ENCODE results near the gene P2RY13.

DNA sequence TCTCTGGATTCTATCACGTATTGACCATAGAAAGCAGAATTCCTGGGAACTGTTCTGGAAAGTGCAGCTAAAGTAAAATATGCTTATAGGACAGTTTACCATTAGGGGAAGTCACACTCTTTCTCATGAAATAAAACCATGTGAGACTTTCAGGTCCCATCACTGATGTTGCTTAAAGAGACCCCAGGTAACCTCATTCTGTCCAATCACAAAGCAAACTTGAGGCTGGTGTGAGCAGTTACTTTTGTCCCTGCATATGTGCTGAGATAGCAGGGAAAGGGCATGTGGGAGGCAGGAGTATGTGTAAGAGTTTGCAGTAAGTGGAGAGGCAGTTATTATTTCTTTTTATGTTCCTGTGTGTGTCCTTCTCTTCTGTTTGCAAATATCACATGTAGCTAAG, 28.8 kb downstream of the P2RY13 start:
- TF ChIP-seq EZH2 (IDR thresholded peaks at IDR 0.05; ENCODE audit: borderline replicate concordance) = no peak
- TF ChIP-seq, protein P1, sequence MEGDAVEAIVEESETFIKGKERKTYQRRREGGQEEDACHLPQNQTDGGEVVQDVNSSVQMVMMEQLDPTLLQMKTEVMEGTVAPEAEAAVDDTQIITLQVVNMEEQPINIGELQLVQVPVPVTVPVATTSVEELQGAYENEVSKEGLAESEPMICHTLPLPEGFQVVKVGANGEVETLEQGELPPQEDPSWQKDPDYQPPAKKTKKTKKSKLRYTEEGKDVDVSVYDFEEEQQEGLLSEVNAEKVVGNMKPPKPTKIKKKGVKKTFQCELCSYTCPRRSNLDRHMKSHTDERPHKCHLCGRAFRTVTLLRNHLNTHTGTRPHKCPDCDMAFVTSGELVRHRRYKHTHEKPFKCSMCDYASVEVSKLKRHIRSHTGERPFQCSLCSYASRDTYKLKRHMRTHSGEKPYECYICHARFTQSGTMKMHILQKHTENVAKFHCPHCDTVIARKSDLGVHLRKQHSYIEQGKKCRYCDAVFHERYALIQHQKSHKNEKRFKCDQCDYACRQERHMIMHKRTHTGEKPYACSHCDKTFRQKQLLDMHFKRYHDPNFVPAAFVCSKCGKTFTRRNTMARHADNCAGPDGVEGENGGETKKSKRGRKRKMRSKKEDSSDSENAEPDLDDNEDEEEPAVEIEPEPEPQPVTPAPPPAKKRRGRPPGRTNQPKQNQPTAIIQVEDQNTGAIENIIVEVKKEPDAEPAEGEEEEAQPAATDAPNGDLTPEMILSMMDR (IDR thresholded peaks at IDR 0.05; ENCODE audit: poor library complexity) = no peak
- TF ChIP-seq EZH2phosphoT487 (IDR thresholded peaks at IDR 0.05; ENCODE audit: low read depth, severe bottlenecking, unreplicated experiment) = no peak
